MM.1S (cell line): Measurements from ENCODE around the gene LRMDA.

Source experiments
- DNase-seq: peaks from one replicate; pipeline ENCODE4 v3.0.0-alpha.2; 2015
- H2AFZ ChIP-seq: fragments of 300-600 bp; sonication (generic); 2 replicates; pipeline ENCODE4 v1.6.0; 2016; ENCODE audit warnings: antibody characterized with exemption, low read length
- H3F3A ChIP-seq: fragments of 300-600 bp; sonication (generic); 2 replicates; pipeline ENCODE4 v1.6.1; 2016; ENCODE audit warnings: mild to moderate bottlenecking, antibody characterized with exemption, low read length, moderate library complexity, mixed read lengths; ENCODE audit not compliant: insufficient read depth
- H3K27ac ChIP-seq: fragments of 300-600 bp; sonication (generic); 2 replicates; pipeline ENCODE4 v1.5.1; 2016; ENCODE audit warnings: mild to moderate bottlenecking, low read length
- H3K27me3 ChIP-seq: fragments of 300-600 bp; sonication (generic); replicated peaks from 2 replicates; pipeline ENCODE4 v1.6.0; 2016; ENCODE audit warnings: low read length; ENCODE audit not compliant: insufficient read depth
- H3K36me3 ChIP-seq: fragments of 300-600 bp; sonication (generic); replicated peaks from 2 replicates; pipeline ENCODE4 v1.6.1; 2016; ENCODE audit warnings: mild to moderate bottlenecking, low read length, mixed read lengths; ENCODE audit not compliant: insufficient read depth
- H3K4me1 ChIP-seq: fragments of 300-600 bp; sonication (generic); 2 replicates; pipeline ENCODE4 v1.6.1; 2016; ENCODE audit warnings: low read length, mixed read lengths
- H3K4me2 ChIP-seq: fragments of 300-600 bp; sonication (generic); 2 replicates; pipeline ENCODE4 v1.6.0; 2016; ENCODE audit warnings: low read depth, low read length
- H3K4me3 ChIP-seq: fragments of 300-600 bp; sonication (generic); 2 replicates; pipeline ENCODE4 v1.5.1; 2016; ENCODE audit warnings: low read length, mixed read lengths
- H3K79me2 ChIP-seq: fragments of 300-600 bp; sonication (generic); 2 replicates; pipeline ENCODE4 v1.6.1; 2016; ENCODE audit warnings: mixed run types, low read length, mixed read lengths
- H3K9ac ChIP-seq: fragments of 300-600 bp; sonication (generic); 2 replicates; pipeline ENCODE4 v1.6.1; 2016; ENCODE audit warnings: low read length, mixed read lengths
- H3K9me2 ChIP-seq: fragments of 300-600 bp; sonication (generic); replicated peaks from 2 replicates; pipeline ENCODE4 v1.6.1; 2016; ENCODE audit warnings: mild to moderate bottlenecking, low read length, mixed read lengths; ENCODE audit not compliant: insufficient read depth
- H3K9me3 ChIP-seq: fragments of 300-600 bp; sonication (generic); replicated peaks from 2 replicates; pipeline ENCODE4 v1.6.1; 2016; ENCODE audit warnings: mild to moderate bottlenecking, low read length, mixed read lengths; ENCODE audit not compliant: insufficient read depth
- H4K20me1 ChIP-seq: fragments of 300-600 bp; sonication (generic); 2 replicates; pipeline ENCODE4 v1.6.1; 2016; ENCODE audit warnings: mild to moderate bottlenecking, low read length, moderate library complexity, mixed read lengths; ENCODE audit not compliant: insufficient read depth
- EZH2 ChIP-seq: fragments of 300-600 bp; sonication (generic); optimal IDR thresholded peaks from 2 replicates; pipeline ENCODE3; 2017; ENCODE audit warnings: low read depth, mild to moderate bottlenecking, antibody characterized with exemption, low read length, mixed read lengths
- EZH2phosphoT487 ChIP-seq: fragments of 300-600 bp; sonication (generic); IDR thresholded peaks from 2 replicates; pipeline ENCODE4 v1.6.1; 2018; ENCODE audit warnings: antibody characterized with exemption, low read length
- TF ChIP-seq, protein P1 (sequence below): fragments of 300-600 bp; sonication (generic); IDR thresholded peaks from 2 replicates; pipeline ENCODE4 v1.5.1; 2016; ENCODE audit warnings: antibody characterized with exemption, low read length, mixed read lengths

LRMDA gene

DNA sequence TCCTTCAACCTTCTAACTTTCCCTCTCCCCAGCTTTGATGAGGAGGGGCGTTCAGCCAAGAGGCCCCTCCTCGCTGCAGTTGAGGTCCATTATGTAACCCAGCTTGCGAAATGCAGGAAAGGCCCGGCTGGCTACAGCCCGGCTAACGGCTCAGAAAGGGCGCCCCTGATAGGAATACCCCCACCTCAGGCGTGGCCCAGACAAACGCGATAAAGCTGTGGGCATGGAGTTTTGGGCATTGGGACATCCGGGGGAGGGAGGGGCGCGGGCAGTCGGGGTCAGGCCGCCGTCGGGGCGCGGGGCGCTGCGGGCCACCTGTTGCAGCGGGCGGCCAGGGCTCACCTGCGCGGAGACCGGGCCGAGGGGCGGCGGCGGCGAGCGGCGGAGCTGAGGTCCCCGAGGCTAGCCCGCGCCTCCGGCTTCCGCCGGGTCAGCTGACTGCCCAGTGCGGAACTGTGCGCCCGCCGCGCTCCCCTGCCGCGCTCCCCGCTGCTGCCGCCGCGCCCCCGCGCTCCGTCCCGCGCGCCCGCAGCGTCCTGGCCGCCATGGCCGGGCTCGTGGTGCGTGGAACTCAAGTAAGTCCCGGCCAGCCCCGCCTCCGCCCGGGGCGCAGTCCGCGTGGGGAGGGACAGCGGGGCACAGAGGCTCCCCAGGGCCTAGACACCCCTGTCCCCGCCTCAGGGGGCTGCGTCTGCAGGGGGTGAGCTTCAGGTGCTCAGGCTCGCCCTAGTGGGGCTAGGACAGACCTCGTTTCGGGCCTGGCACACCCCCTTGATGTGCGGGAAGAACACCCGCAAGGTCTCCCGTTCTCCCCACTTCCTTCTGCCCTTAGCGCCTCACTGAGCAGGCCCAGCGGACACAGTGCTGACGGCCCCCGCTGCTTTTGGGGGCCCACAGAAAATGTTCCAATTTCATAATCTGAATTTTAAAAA, at the start of gene LRMDA:
TSS of gene LRMDA (plus strand) at position 445 of the 932 bp plus-strand sequence.
- no peaks in the 10 kb centered on the region for H3K36me3 ChIP-seq
- no peaks in the 10 kb centered on the region for H3K79me2 ChIP-seq
- H3K27me3 ChIP-seq, result no peaks in the 10 kb centered on the region
- H3K4me1 ChIP-seq, result no peaks in the 10 kb centered on the region
- TF ChIP-seq, protein P1, sequence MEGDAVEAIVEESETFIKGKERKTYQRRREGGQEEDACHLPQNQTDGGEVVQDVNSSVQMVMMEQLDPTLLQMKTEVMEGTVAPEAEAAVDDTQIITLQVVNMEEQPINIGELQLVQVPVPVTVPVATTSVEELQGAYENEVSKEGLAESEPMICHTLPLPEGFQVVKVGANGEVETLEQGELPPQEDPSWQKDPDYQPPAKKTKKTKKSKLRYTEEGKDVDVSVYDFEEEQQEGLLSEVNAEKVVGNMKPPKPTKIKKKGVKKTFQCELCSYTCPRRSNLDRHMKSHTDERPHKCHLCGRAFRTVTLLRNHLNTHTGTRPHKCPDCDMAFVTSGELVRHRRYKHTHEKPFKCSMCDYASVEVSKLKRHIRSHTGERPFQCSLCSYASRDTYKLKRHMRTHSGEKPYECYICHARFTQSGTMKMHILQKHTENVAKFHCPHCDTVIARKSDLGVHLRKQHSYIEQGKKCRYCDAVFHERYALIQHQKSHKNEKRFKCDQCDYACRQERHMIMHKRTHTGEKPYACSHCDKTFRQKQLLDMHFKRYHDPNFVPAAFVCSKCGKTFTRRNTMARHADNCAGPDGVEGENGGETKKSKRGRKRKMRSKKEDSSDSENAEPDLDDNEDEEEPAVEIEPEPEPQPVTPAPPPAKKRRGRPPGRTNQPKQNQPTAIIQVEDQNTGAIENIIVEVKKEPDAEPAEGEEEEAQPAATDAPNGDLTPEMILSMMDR, result no peak
- no peak for TF ChIP-seq EZH2
- no peak for TF ChIP-seq EZH2phosphoT487
- peak within 1 kb of the TSS; percentile 74 for H3K4me3 ChIP-seq
- no peaks in the 10 kb centered on the region for H3F3A ChIP-seq
- H3K9me3 ChIP-seq, result no peaks in the 10 kb centered on the region
- H3K9ac ChIP-seq, result peak within 1 kb of the TSS; percentile 58
- peak within 1 kb of the TSS; percentile 86 for H3K4me2 ChIP-seq
- peak; percentile 35 for DNase-seq
- H3K27ac ChIP-seq, result no peak within 1 kb of the TSS
- peak within 1 kb of the TSS; percentile 92 for H2AFZ ChIP-seq
- H3K9me2 ChIP-seq, result no peaks in the 10 kb centered on the region
- no peaks in the 10 kb centered on the region for H4K20me1 ChIP-seq

DNA sequence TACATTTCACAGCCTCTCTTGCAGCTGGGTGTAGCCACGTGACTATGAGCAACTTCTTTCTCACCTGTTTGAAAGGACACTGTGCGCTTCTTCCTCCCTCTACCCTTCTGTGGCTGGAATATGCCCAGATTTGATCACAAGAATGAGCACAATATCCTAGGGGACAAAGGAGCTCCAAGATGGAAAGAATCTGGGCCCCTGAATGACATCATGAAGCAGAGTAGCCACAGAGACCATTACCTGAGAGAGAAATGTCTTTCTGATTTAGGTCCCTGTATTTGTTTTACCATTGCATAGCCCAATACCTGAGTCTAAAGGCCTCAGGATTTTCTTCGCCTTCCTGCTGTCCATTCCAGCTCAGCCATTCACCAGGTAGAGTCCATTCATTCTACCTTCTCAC, 45.3 kb upstream of the LRMDA start:
- no peak overlapping the region for H3K4me3 ChIP-seq
- no peak for DNase-seq
- H3K9me3 ChIP-seq, result no peaks in the 10 kb centered on the region
- no peak overlapping the region for H3K27ac ChIP-seq
- H4K20me1 ChIP-seq, result no peaks in the 10 kb centered on the region
- no peaks in the 10 kb centered on the region for H3K4me1 ChIP-seq
- no peak overlapping the region for H3K4me2 ChIP-seq
- TF ChIP-seq EZH2 (no peak), EZH2phosphoT487 (no peak)
- H2AFZ ChIP-seq, result no peak overlapping the region
- H3K36me3 ChIP-seq, result no peaks in the 10 kb centered on the region
- no peaks in the 10 kb centered on the region for H3K27me3 ChIP-seq
- H3F3A ChIP-seq, result no peaks in the 10 kb centered on the region
- H3K9me2 ChIP-seq, result no peaks in the 10 kb centered on the region
- H3K9ac ChIP-seq, result no peak overlapping the region
- H3K79me2 ChIP-seq, result no peaks in the 10 kb centered on the region

DNA sequence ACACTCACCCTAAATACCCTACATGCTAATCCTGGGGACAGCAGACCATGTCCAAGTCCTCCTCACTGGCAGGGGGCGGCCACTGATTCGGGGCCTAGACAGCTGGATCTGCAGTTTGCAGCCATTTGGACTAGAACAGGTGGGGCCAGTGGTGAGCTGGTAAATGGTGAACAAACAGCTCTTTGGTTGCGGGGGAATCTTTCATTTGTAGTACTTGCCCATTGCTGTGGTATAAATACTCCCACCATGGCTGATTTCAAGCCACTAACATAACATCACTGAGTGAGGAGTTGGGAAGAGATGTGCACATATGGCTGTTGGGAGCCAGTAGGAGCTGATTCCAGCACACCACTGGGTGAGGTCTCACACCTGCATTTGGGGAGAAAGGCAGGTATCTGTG, 43.3 kb upstream of the LRMDA start:
- Histone ChIP-seq H3K27me3 (no peaks in the 10 kb centered on the region), H3K9ac (no peak overlapping the region), H4K20me1 (no peaks in the 10 kb centered on the region), H3K4me2 (no peak overlapping the region), H3K79me2 (no peaks in the 10 kb centered on the region), H3K4me1 (no peaks in the 10 kb centered on the region), H3K9me2 (no peaks in the 10 kb centered on the region), H3K36me3 (no peaks in the 10 kb centered on the region), H3K4me3 (no peak overlapping the region), H3K9me3 (no peaks in the 10 kb centered on the region), H2AFZ (no peak overlapping the region), H3K27ac (no peak overlapping the region), H3F3A (no peaks in the 10 kb centered on the region)
- TF ChIP-seq, protein P1, result no peak
- TF ChIP-seq EZH2phosphoT487, result no peak
- TF ChIP-seq EZH2, result no peak
- no peak for DNase-seq

DNA sequence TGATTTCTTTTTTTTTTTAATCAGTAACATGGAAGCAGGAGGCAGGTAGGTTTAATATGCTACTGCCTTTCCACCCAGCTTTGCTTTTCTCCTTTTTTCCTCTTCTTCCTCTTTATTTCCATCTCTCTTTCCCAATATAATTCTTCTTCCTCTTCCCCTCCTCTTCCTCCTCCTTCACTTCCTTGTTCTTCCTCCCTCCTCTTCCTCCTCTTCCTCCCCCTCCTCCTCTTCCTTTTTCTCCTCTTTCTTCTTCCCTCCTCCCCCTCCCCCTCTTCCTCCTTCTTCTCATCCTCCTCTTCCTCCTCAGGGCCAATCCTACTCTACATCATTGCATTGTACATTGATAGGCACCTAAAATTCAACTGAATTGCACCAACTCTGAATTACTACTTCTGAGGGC, 41.2 kb upstream of the LRMDA start:
- TF ChIP-seq EZH2, result no peak
- no peak for TF ChIP-seq EZH2phosphoT487
- TF ChIP-seq, protein P1, result no peak
- H3K36me3 ChIP-seq, result no peaks in the 10 kb centered on the region

More for the DNA sequence above, 41.2 kb upstream of the LRMDA start:
- Histone ChIP-seq H3K27me3 (no peaks in the 10 kb centered on the region), H3K9me3 (no peaks in the 10 kb centered on the region), H4K20me1 (no peaks in the 10 kb centered on the region), H3K9me2 (no peaks in the 10 kb centered on the region), H3K4me1 (no peaks in the 10 kb centered on the region), H3K9ac (no peak overlapping the region), H3K27ac (no peak overlapping the region), H2AFZ (no peak overlapping the region), H3K4me2 (no peak overlapping the region), H3K4me3 (no peak overlapping the region), H3K79me2 (no peaks in the 10 kb centered on the region), H3F3A (no peaks in the 10 kb centered on the region)
- DNase-seq, result no peak
